Measurements from ENCODE around the gene DLG2. TPM values are rescaled to one million over a fixed set of nuclear protein-coding genes. Genes with fewer than 3 reads are reported as not detected.
A peak's percentile ranks its signal among the peaks of the same experiment; 100 is the strongest.
"Not testable (repeated sequence)": the region's sequence is repeated elsewhere in the genome, so short reads cannot be mapped to it uniquely, and the experiment has no call there.

The DLG2 gene
- 0.17 and 0.58 TPM in 2 replicates for total RNA-seq

- TF ChIP-seq CTCF (conservative IDR thresholded peaks at IDR 0.05; ENCODE audit: low read depth, low read length), result no peak
- peak within 1 kb of the TSS; percentile 85 for H3K4me3 ChIP-seq (ENCODE audit: low read depth, low read length)
- DNase-seq (ENCODE audit: low read depth), result no peak
These were observed at the start of gene DLG2 for GRCh38 chr11:85627332-85627997. DLG2 (minus strand) TSS chr11:85627344.

- H3K4me3 ChIP-seq (ENCODE audit: low read depth, low read length), result no peak overlapping the region
- no peak for TF ChIP-seq CTCF (conservative IDR thresholded peaks at IDR 0.05; ENCODE audit: low read depth, low read length)
- DNase-seq (ENCODE audit: low read depth), result no peak
These were observed 46.2 kb upstream of the DLG2 start for GRCh38 chr11:85673393-85673792.

GRCh38 chr11:85672105-85672902, 45.2 kb upstream of the DLG2 start:
- DNase-seq (ENCODE audit: low read depth), result no peak
- no peak overlapping the region for H3K4me3 ChIP-seq (ENCODE audit: low read depth, low read length)
- no peak for TF ChIP-seq CTCF (conservative IDR thresholded peaks at IDR 0.05; ENCODE audit: low read depth, low read length)

GRCh38 chr11:85670949-85671663, 44.0 kb upstream of the DLG2 start:
- DNase-seq (ENCODE audit: low read depth); H3K4me3 ChIP-seq (ENCODE audit: low read depth, low read length): not testable (repeated sequence)

GRCh38 chr11:85668157-85668556, 41.0 kb upstream of the DLG2 start:
- DNase-seq (ENCODE audit: low read depth), result no peak
- H3K4me3 ChIP-seq (ENCODE audit: low read depth, low read length), result no peak overlapping the region
- TF ChIP-seq CTCF (conservative IDR thresholded peaks at IDR 0.05; ENCODE audit: low read depth, low read length), result no peak

GRCh38 chr11:85666687-85667086, 39.5 kb upstream of the DLG2 start:
- no peak overlapping the region for H3K4me3 ChIP-seq (ENCODE audit: low read depth, low read length)
- DNase-seq (ENCODE audit: low read depth), result no peak
- no peak for TF ChIP-seq CTCF (conservative IDR thresholded peaks at IDR 0.05; ENCODE audit: low read depth, low read length)

GRCh38 chr11:85665733-85666132, 38.6 kb upstream of the DLG2 start:
- peak; percentile 59 for DNase-seq (ENCODE audit: low read depth)
- TF ChIP-seq CTCF (conservative IDR thresholded peaks at IDR 0.05; ENCODE audit: low read depth, low read length), result no peak
- H3K4me3 ChIP-seq (ENCODE audit: low read depth, low read length), result peak overlapping the region; percentile 90

Data from epithelial cell of proximal tubule (primary cell).